GM18858 (cell line): Measurements from ENCODE around the gene CFAP410.
"Not testable (repeated sequence)": the region's sequence is repeated elsewhere in the genome, so short reads cannot be mapped to it uniquely, and the experiment has no call there.

ENCODE experiments used
- ATAC-seq: cut with Tn5 transposase; IDR thresholded peaks from one replicate; pipeline ENCODE4 v1.9.1; 2021; ENCODE audit not compliant: unreplicated experiment

The CFAP410 gene

DNA sequence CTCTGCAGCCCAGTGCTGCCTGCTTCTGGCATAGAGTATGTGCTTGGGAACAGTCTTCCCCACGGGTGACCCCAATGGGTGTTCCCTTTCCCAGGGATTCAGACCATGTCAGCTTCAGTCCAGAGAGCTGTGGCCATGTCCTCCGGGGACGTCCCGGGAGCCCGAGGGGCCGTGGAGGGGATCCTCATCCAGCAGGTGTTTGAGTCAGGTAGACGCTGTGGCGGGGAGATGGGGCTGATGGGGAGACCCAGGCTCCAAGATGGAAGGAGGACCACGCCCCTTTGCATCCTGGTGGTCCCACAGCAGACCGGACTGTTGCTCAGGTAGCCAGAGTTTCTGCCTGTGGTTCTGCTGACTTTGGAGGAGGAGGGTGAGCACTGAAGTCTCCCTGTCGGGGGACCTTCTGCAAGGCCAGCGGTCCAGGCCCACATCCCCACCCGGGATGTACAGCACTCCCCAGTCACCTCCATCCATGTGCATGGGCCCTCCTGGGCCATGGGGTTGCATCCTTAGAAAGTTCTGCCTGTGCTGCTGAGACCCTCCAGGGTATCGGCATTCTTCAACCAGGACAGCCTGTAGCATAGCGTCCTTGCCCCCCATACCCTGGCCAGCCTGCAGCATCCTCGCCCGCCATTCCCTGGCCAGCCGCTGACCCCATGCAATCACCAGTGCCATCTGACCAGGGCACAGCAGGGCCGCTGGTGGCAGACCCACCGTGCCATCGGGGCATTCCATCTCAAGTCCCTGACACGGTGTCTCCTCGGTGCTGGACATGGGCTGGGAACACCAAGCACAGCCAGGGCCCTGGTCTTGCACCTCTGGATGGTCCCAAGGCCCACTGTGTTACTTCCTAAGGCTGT, 50.7 kb downstream of the CFAP410 start:
- no peak for ATAC-seq

DNA sequence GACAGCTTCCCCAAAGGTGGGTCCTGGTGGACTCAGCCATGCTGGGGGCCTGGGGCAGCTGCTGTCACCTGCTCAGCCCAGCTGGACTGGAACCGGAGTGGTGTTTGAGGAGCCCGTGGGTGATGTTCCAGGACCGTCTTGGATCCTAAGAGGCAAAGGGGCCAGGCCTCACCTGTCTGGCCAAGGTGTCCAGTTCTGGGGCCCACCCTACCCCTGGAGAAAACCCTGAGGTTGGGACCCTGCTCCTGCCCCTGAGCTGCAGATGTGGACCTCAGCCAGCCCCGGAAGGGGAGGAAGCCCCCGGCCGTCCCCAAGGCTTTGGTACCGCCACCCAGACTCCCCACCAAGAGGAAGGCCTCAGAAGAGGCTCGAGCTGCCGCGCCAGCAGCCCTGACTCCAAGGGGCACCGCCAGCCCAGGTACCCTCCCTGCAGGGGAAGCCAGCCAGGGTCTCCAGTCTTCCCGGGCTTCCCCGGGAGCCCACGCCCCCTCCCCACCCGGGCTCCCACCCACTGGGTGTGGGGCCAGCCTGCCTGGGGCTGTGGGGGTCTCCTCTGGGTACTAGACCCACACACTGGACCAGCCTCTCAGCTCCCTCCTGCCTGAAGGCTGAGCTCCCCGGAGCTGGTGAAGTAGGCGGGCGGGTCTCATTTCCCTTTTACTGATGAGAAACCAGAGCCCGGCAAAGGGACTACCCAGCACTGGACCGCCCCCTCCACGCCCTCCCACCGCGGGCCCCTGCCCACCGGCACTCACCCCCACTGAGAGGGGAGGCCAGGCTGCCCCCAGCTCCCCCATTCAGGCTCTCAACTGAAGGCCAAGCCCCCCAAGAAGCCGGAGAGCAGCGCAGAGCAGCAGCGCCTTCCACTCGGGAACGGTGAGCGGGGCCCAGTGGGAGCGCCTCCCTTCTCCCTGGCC, 52.2 kb downstream of the CFAP410 start:
- ATAC-seq: no peak

DNA sequence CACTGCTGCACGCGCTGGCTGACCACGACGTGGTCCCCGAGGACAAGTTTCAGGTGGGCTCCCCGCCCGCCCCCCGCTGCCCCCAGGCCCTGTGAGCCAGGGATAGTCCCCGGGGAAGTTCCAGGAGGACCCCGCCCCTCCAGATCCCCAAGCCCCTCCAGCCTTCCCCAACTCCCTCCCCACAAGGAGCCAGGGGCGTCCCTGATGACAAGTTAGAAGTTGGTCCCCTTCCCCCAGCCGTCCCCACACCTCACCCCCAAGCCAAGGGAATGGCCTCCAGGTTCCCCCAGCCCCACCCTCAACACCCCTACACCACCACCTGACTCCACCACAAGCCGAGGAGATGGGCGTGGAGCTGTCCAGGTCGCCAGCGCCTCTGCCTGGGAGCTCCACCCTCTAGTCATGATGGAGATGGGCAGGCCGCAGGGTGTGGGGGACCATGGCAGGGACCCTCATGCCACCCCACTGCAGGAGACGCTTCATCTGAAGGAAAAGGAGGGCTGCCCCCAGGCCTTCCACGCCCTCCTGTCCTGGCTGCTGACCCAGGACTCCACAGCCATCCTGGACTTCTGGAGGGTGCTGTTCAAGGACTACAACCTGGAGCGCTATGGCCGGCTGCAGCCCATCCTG, 53.0 kb downstream of the CFAP410 start:
- no peak for ATAC-seq

DNA sequence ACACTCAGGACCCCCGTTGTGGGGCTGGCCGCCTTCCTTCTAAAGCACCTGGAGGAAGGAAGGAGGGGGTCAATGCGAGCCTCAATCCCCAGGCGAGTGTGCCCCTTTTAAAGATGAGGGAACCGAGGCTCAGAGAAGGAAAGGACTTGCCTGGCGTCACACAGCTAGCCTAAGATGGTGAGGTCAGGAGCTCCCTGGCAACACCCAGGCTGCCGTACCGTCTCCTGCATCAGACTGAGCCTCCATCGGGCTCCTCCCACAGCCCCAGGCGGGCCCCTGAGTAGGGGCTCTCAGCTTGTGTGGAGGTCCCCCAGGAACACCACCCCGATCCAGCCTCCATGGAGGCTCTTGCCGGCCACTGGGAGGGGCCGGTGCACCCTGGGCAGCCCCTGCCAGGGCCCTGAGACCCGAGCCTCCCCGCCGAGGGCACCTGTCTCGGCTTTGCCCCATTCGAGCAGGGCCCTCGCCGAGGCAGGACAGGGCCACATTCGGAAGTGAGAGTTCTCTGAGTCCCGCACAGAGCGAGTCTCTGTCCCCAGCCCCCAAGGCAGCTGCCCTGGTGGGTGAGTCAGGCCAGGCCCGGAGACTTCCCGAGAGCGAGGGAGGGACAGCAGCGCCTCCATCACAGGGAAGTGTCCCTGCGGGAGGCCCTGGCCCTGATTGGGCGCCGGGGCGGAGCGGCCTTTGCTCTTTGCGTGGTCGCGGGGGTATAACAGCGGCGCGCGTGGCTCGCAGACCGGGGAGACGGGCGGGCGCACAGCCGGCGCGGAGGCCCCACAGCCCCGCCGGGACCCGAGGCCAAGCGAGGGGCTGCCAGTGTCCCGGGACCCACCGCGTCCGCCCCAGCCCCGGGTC, 53.8 kb downstream of the CFAP410 start, which contains the start of gene AIRE:
Gene AIRE (plus strand): TSS at position 739 of the 855 bp plus-strand sequence. CDS start 131 bp downstream, outside the sequence.
- no peak for ATAC-seq

DNA sequence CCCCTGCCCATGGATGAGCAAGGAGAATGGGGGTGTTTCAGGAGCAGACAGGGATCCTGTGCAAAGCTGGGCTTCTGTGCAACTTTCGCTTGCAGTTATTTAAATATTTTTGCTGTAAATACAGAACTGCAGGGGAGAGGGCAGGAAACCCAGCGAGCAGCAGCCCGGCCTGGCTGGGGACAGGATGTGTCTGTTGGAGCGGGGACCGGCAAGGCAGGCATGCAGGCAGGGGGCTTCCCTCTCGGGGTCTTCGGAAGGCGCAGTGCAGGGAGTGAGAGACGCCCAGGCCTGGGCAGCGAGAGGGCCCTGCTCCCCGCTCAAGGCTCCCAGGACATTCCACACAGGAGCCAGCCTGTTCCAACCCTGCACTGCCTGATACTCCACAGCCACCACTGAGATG, 55.2 kb downstream of the CFAP410 start:
- ATAC-seq: no peak

DNA sequence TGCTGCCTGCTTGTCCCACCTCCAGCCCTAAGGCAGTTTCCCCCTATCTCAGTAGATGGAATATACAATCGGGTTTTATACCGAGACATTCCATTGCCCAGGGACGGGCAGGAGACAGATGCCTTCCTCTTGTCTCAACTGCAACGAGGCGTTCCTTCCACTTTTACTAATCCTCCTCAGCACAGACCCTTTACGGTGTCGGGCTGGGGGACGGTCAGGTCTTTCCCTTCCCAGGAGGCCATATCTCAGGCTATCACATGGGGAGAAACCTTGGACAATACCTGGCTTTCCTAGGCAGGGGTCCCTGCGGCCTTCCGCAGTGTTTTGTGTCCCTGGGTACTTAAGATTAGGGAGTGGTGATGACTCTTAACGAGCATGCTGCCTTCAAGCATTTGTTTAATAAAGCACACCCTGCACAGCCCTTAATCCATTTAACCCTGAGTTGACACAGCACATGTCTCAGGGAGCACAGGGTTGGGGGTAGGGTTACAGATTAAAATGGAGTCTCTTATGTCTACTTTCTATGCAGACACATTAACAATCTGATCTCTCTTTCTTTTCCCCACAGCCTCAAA, 55.9 kb downstream of the CFAP410 start:
- not testable (repeated sequence) for ATAC-seq

DNA sequence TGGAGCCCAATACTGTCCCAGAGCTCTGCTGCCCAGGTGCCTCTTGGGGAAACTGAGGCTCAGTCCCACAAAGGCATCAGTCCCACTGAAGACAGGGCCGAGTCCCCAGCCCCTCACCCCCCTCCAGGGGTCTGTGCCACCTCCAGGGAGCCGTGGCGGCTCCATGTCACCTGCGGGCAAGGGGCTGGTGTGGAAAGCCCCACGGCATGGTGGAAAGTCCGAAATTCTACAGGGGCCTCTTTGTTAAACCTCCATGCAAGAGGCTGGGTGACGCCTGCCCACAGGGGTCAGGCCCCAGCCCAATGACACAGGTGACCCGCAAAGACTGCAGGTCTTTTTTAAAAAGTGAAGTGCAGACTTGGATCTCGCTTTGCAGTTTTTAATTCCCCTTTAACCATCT, 56.8 kb downstream of the CFAP410 start:
- ATAC-seq: no peak

DNA sequence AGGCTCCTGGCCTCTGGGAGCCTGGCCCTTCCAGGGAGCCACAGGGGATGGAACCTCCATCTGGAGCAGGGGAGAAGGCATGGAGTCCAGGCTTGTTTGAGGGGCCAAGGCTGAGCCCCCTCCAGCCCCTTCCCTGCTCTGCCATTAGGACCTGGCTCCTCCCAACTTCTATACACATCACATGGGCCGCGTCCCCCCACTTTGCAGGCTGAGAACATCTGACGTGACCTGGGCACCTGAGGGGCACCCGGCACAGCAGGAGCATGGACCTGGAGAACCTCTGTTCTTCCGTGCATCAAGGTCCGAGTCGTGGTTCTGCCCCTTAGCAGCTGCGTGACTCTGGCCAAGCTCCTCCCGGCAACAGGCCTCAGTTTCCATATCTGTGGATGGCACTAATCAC, 57.4 kb downstream of the CFAP410 start:
- ATAC-seq: no peak

DNA sequence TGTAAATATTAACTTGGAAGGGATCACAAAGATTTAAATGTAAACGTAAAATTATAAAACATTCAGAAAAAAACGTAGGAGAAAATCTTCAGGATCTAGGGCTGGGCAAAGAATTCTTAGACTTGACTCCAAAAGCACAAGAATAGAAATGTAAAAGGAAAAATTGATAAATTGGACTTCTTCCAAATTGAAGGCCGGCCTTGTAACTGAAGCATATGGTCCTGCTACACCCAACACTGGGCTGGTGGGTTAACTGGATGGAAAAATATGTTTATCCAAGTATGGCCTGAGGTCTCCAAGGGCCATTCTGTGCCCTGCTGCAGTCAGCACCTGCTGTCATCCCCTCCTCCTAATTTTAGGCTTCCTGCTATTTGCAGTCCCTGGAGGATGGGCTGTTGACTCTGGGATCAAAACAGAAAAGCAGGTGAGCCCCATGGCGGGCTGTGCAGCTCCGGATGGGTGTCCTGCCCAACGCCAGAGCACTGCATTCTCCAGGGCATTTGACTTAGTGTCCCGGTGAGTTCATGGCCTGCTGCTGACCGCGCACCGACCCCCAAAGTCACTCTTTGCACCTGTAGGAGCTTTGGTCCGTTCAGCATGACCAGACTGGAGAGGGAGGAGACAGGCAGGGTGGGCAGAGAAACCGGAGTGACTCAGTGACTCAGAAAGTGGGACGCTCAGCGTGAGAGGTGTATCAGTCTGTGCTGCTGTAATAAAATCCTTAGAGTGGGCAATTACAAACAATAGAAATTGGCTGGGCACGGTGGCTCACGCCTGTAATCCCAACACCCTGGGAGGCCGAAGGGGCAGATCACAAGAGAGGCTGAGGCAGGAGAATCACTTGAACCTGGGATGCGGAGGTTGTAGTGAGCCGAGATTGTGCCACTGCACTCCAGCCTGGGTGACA, 59.6 kb downstream of the CFAP410 start:
- no peak for ATAC-seq
